Stromal cell of bone marrow (primary cell): ENCODE measurements around the gene ZCCHC12.
"Not testable (repeated sequence)": the region's sequence is repeated elsewhere in the genome, so short reads cannot be mapped to it uniquely, and the experiment has no call there.

Source experiments
- DNase-seq: peaks from one replicate; pipeline ENCODE4 v3.0.0-alpha.2; 2012; ENCODE audit warnings: low read depth

ZCCHC12 gene

GRCh38 chrX:118823263-118824172 lies at the start of gene ZCCHC12:
TSS of gene ZCCHC12 (plus strand) at chrX:118823824. CDS start at chrX:118825245, 1,421 bp downstream.
- DNase-seq = no peak

- DNase-seq = no peak
These were observed 44.0 kb upstream of the ZCCHC12 start for GRCh38 chrX:118779581-118779980.

GRCh38 chrX:118780509-118780908 lies 43.1 kb upstream of the ZCCHC12 start:
- no peak for DNase-seq

- DNase-seq = peak; percentile 25
These were observed 42.7 kb upstream of the ZCCHC12 start for GRCh38 chrX:118780911-118781310.

- DNase-seq = no peak
These were observed 27.9 kb upstream of the ZCCHC12 start for GRCh38 chrX:118795528-118796280.

GRCh38 chrX:118802857-118803256 lies 20.8 kb upstream of the ZCCHC12 start:
- no peak for DNase-seq

- DNase-seq = peak; percentile 21
These were observed 16.2 kb upstream of the ZCCHC12 start for GRCh38 chrX:118807151-118808017.

- not testable (repeated sequence) for DNase-seq
These were observed 6.4 kb upstream of the ZCCHC12 start for GRCh38 chrX:118817257-118817656.

- no peak for DNase-seq
These were observed 628 bp downstream of the ZCCHC12 start for GRCh38 chrX:118824173-118824730.

GRCh38 chrX:118825227-118825626 lies 1.6 kb downstream of the ZCCHC12 start:
- no peak for DNase-seq

- peak; percentile 25 for DNase-seq
These were observed 15.8 kb downstream of the ZCCHC12 start for GRCh38 chrX:118839334-118839958.

GRCh38 chrX:118847676-118848075 lies 24.1 kb downstream of the ZCCHC12 start:
- DNase-seq = peak; percentile 23

GRCh38 chrX:118853596-118853995 lies 30.0 kb downstream of the ZCCHC12 start:
- DNase-seq = no peak

GRCh38 chrX:118855681-118856310 lies 32.2 kb downstream of the ZCCHC12 start:
- DNase-seq = no peak

- no peak for DNase-seq
These were observed 33.4 kb downstream of the ZCCHC12 start for GRCh38 chrX:118857006-118857405.

- DNase-seq = no peak
These were observed 37.7 kb downstream of the ZCCHC12 start for GRCh38 chrX:118861338-118861737.

GRCh38 chrX:118862091-118862490 lies 38.5 kb downstream of the ZCCHC12 start:
- no peak for DNase-seq

GRCh38 chrX:118862979-118863378 lies 39.4 kb downstream of the ZCCHC12 start:
- no peak for DNase-seq

- no peak for DNase-seq
These were observed 40.5 kb downstream of the ZCCHC12 start for GRCh38 chrX:118864063-118864635.

- DNase-seq = no peak
These were observed 41.6 kb downstream of the ZCCHC12 start for GRCh38 chrX:118865231-118865630.
